ENCODE results near the gene ARHGEF10L.
"Not testable (repeated sequence)": the region's sequence is repeated elsewhere in the genome, so short reads cannot be mapped to it uniquely, and the experiment has no call there.

The ARHGEF10L gene

GRCh38 chr1:17744666-17745478, 205.4 kb downstream of the ARHGEF10L start:
- DNase-seq (ENCODE audit: low read depth in 1 of 2, low spot score in 1 of 2) = peak in 1 of 2 experiments; percentile 26
- in situ Hi-C loops (cut with HindIII; ENCODE audit: low pct_unique_long_range_greater_than_20kb, low sequenced_read_pairs) = no loop called here
- no peak for TF ChIP-seq JUND (IDR thresholded peaks at IDR 0.05; ENCODE audit: low read depth)

GRCh38 chr1:17745479-17745955, 206.0 kb downstream of the ARHGEF10L start:
- in situ Hi-C loops (cut with HindIII; ENCODE audit: low pct_unique_long_range_greater_than_20kb, low sequenced_read_pairs) = no loop called here
- TF ChIP-seq JUND (IDR thresholded peaks at IDR 0.05; ENCODE audit: low read depth) = no peak
- no peak for DNase-seq (ENCODE audit: low read depth in 1 of 2, low spot score in 1 of 2)

DNA sequence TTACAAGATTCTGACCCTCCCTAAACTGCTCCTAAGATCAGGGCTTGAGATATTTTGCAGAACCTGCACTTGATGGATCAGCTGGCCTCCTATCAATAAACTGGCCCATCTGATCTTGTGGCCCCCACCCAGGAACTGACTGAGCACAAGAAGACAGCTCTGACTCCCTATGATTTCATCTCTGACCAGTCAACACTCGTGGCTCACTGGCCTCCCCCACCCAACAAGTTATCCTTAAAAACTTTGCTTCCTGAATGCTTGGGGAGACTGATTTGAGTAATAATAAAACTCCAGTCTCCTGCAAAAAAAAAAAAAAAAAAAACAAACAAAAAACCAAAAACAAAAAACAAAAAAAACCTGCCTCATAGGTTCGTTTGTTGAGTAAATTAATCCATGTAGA, 206.8 kb downstream of the ARHGEF10L start:
- in situ Hi-C loops (cut with HindIII; ENCODE audit: low pct_unique_long_range_greater_than_20kb, low sequenced_read_pairs); DNase-seq (ENCODE audit: low read depth in 1 of 2, low spot score in 1 of 2): not testable (repeated sequence)

- no peak for DNase-seq (ENCODE audit: low read depth in 1 of 2, low spot score in 1 of 2)
- no peak for TF ChIP-seq JUND (IDR thresholded peaks at IDR 0.05; ENCODE audit: low read depth)
- in situ Hi-C loops (cut with HindIII; ENCODE audit: low pct_unique_long_range_greater_than_20kb, low sequenced_read_pairs) = no loop called here
These were observed 207.4 kb downstream of the ARHGEF10L start for GRCh38 chr1:17746920-17747319.

All from T47D (cell line).